Spleen (tissue), 13 donors: ENCODE data around the gene ANKRD45. TPM values are rescaled to one million over a fixed set of nuclear protein-coding genes. Genes with fewer than 3 reads are reported as not detected.

Experiments
- DNase-seq: peaks from one replicate; pipeline ENCODE4 v3.0.0-alpha.2; 2020
- H3K27ac ChIP-seq, 8 donors: fragments of 200-600 bp; sonication (generic) in 7 of 8; 1 replicate in 4 of 8; 2 replicates in 4 of 8; pipeline versions ENCODE4 v1.5.0 to v1.8.0; 2016 to 2021; ENCODE audit warnings: inconsistent platforms in 4 of 8, mild to moderate bottlenecking in 4 of 8, moderate library complexity in 1 of 8
- H3K27me3 ChIP-seq, 7 donors: fragments of 200-600 bp; sonication (generic) in 6 of 7; replicated peaks in 1 of 7; 1 replicate in 4 of 7; 2 replicates in 3 of 7; pipeline versions ENCODE4 v1.5.0 to v1.8.0; 2016 to 2021; ENCODE audit warnings: inconsistent platforms in 3 of 7, mild to moderate bottlenecking in 1 of 7
- H3K36me3 ChIP-seq, 6 donors: fragments of 200-600 bp; sonication (generic) in 5 of 6; 1 replicate in 4 of 6; 2 replicates in 2 of 6; pipeline versions ENCODE4 v1.5.0 to v1.8.0; 2016 to 2021; ENCODE audit warnings: inconsistent platforms in 2 of 6
- H3K4me1 ChIP-seq, 6 donors: fragments of 200-600 bp; sonication (generic) in 5 of 6; 1 replicate in 3 of 6; 2 replicates in 3 of 6; pipeline versions ENCODE4 v1.5.0 to v1.8.0; 2016 to 2021; ENCODE audit warnings: inconsistent platforms in 3 of 6
- H3K4me3 ChIP-seq, 8 donors: fragments of 200-600 bp; sonication (generic) in 7 of 8; 1 replicate in 4 of 8; 2 replicates in 4 of 8; pipeline versions ENCODE4 v1.5.0 to v1.8.0; 2016 to 2021; ENCODE audit warnings: inconsistent platforms in 4 of 8, mild to moderate bottlenecking in 4 of 8, moderate library complexity in 2 of 8
- H3K9me3 ChIP-seq, 8 donors: fragments of 200-600 bp; sonication (generic) in 7 of 8; 1 replicate in 4 of 8; 2 replicates in 4 of 8; pipeline versions ENCODE4 v1.5.0 to v1.8.0; 2016 to 2021; ENCODE audit warnings: inconsistent platforms in 4 of 8
- POLR2A ChIP-seq, 3 donors: fragments of 450-650 bp; IDR thresholded peaks; one replicate each; pipeline ENCODE4 v1.5.1; 2017; ENCODE audit warnings: antibody characterized with exemption in 3 of 3, mild to moderate bottlenecking in 1 of 3
- POLR2AphosphoS5 ChIP-seq, 3 donors: sonication (generic); formaldehyde crosslinking; IDR thresholded peaks; one replicate each; pipeline ENCODE4 v1.5.1; 2017; ENCODE audit warnings: antibody characterized with exemption in 3 of 3
- WGBS, 5 donors: extraction: QIAGEN DNeasy Blood & Tissue Kit in 3 of 5; methylation state at CpG; one replicate each; pipeline versions ENCODE4 v1.1.5 to v1.1.7; 2013 to 2018; 5-methylcytosine and 5-hydroxymethylcytosine counted together
- intact Hi-C: fragments of 100-400 bp; cut with DNase I; formaldehyde crosslinking; loops from one replicate; pipeline ENCODE4 v1.15.0; 2023; ENCODE audit warnings: low total_unique reads
- long read RNA-seq, 2 donors: transcript quantifications; one replicate each; lab custom pipeline, GENCODE V29; 2026
- polyA plus RNA-seq, 3 donors: library from polyadenylated mRNA; stranded (reverse); fragments of 200-250 nt; gene quantifications; one replicate each; pipeline ENCODE4 v1.2.1, GENCODE V29; 2013
- total RNA-seq, 7 donors: library from RNA; depleted of rRNA in 3 of 7; stranded (reverse); fragments of >200 nt in 3 of 7; fragmentation: NEBNext Ultra II Directional in 4 of 7; extraction: Animal tissue kit (Norgen Biotek cat#: 25700) in 4 of 7; gene quantifications; one replicate each; pipeline versions ENCODE4 v1.1.0 to v1.2.1, GENCODE V29; 2016 to 2021
- TF ChIP-seq, protein P1 (sequence below), 11 experiments: fragments of 200-600 bp in 7 of 11; fragments of 450-650 bp in 4 of 11; sonication (generic) in 4 of 11; IDR thresholded peaks in 8 of 11; conservative IDR thresholded peaks in 3 of 11; 1 replicate in 7 of 11; 2 replicates in 4 of 11; pipeline versions ENCODE4 v1.4.0 to v1.8.0; 2016 to 2021; ENCODE audit warnings: antibody characterized with exemption in 11 of 11, inconsistent platforms in 4 of 11, mild to moderate bottlenecking in 1 of 11
- donor health status: healthy with polysubstance abuse.
- donor health status: DM: no; HTN: no; CAD: no; lungs with moderate emphysema.
- donor health status: DM: no; HTN: no; CAD: no.
- donor health status: Bipolar disorder and iron deficiency.
- donor health status: healthy.
- donor health status: DM: no; HTN: no; CAD: no.
- donor health status: DM: yes; HTN: yes; CAD: no.

ANKRD45 gene, protein sequence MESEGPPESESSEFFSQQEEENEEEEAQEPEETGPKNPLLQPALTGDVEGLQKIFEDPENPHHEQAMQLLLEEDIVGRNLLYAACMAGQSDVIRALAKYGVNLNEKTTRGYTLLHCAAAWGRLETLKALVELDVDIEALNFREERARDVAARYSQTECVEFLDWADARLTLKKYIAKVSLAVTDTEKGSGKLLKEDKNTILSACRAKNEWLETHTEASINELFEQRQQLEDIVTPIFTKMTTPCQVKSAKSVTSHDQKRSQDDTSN
- total RNA-seq, result 1 to 10 TPM in 3 of 7 donors, under 1 TPM in 3, not detected in 1; 0.67 to 1.1 (median 0.92) TPM
- under 1 TPM; 0.13 to 0.30 (median 0.19) TPM for polyA plus RNA-seq
- long read RNA-seq, donor 1, partial matches to known transcripts, result 0 of 1 reads
- long read RNA-seq, donor 1, other reads (novel, unspliced or antisense), result 0 of 1 reads
- long read RNA-seq, donor 2, result 0 reads

DNA sequence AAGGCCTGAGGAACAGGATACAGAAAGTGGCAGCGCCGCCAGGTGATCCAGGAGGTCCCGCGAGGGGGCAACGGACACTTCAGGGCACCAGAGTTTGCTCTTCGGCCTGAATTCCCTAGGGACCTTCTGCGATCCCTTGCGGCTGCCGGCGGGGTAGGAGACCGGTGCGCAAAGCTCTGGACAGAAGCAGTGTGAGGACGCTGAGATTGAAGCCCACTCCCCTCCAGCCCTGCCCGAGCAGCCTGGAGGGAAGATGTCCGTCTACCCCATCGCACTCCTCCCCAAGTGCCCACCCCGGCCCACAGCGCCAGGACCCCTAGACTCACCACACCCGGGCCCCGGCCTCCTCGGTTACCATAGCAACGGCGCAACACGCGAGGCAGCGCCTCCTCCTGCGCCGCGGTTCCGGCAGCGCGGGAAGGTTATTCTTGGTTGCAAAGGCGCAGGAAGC lies at the start of gene ANKRD45:
TSS of gene ANKRD45 (minus strand) at position 361 of the 451 bp plus-strand sequence. CDS start 10,433 bp downstream, outside the sequence.
- WGBS, 5 donors, result 2 to 9% (median 3%) methylated on average over 24 to 33 of the region's 33 CpGs
- no peaks in the 10 kb centered on the region for H3K36me3 ChIP-seq
- DNase-seq, result peak; percentile 78
- peak within 1 kb of the TSS; percentile 1 to 66 (median 40) for H3K4me3 ChIP-seq
- H3K27ac ChIP-seq, result no peak within 1 kb of the TSS
- TF ChIP-seq POLR2A (IDR thresholded peaks at IDR 0.05), result no peak
- peak in 2 of 3 donors; percentile 53 to 72 for TF ChIP-seq POLR2AphosphoS5 (IDR thresholded peaks at IDR 0.05)
- peaks cover 0 to 11% (median 9%) of the 10 kb centered on the region in 6 donors for H3K4me1 ChIP-seq
- no peaks in the 10 kb centered on the region for H3K9me3 ChIP-seq
- peaks cover 0 to 26% (median 10%) of the 10 kb centered on the region in 7 donors for H3K27me3 ChIP-seq
- intact Hi-C loops, result no loop called here

GRCh38 chr1:173717238-173717637 lies 47.6 kb upstream of the ANKRD45 start:
- 80 to 93% (median 89%) methylated on average over 2 of the region's 2 CpGs for WGBS, 5 donors
- no peak overlapping the region for H3K4me3 ChIP-seq
- peaks cover 0 to 9% (median 0%) of the 10 kb centered on the region in 7 donors for H3K27me3 ChIP-seq
- H3K4me1 ChIP-seq, result peaks cover 16 to 47% (median 33%) of the 10 kb centered on the region in 6 donors
- intact Hi-C loops, result no loop called here
- H3K36me3 ChIP-seq, result peaks cover 0 to 42% (median 1%) of the 10 kb centered on the region in 6 donors
- no peak overlapping the region for H3K27ac ChIP-seq
- no peak for DNase-seq
- TF ChIP-seq POLR2A (IDR thresholded peaks at IDR 0.05), result no peak
- TF ChIP-seq, protein P1, sequence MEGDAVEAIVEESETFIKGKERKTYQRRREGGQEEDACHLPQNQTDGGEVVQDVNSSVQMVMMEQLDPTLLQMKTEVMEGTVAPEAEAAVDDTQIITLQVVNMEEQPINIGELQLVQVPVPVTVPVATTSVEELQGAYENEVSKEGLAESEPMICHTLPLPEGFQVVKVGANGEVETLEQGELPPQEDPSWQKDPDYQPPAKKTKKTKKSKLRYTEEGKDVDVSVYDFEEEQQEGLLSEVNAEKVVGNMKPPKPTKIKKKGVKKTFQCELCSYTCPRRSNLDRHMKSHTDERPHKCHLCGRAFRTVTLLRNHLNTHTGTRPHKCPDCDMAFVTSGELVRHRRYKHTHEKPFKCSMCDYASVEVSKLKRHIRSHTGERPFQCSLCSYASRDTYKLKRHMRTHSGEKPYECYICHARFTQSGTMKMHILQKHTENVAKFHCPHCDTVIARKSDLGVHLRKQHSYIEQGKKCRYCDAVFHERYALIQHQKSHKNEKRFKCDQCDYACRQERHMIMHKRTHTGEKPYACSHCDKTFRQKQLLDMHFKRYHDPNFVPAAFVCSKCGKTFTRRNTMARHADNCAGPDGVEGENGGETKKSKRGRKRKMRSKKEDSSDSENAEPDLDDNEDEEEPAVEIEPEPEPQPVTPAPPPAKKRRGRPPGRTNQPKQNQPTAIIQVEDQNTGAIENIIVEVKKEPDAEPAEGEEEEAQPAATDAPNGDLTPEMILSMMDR (IDR thresholded peaks at IDR 0.05 in 8 of 11, conservative IDR thresholded peaks at IDR 0.05 in 3 of 11), result no peak
- TF ChIP-seq POLR2AphosphoS5 (IDR thresholded peaks at IDR 0.05), result no peak
- no peaks in the 10 kb centered on the region for H3K9me3 ChIP-seq

GRCh38 chr1:173715538-173715844 lies 45.8 kb upstream of the ANKRD45 start:
- peaks cover 16 to 38% (median 33%) of the 10 kb centered on the region in 6 donors for H3K4me1 ChIP-seq
- no peaks in the 10 kb centered on the region for H3K9me3 ChIP-seq
- intact Hi-C loops, result no loop called here
- TF ChIP-seq POLR2AphosphoS5 (IDR thresholded peaks at IDR 0.05), result no peak
- TF ChIP-seq POLR2A (IDR thresholded peaks at IDR 0.05), result no peak
- TF ChIP-seq, protein P1 (IDR thresholded peaks at IDR 0.05 in 8 of 11, conservative IDR thresholded peaks at IDR 0.05 in 3 of 11), result no peak
- H3K4me3 ChIP-seq, result peak overlapping the region; percentile 63 to 92 (median 80)
- peaks cover 0 to 18% (median 0%) of the 10 kb centered on the region in 7 donors for H3K27me3 ChIP-seq
- peaks cover 0 to 25% (median 0%) of the 10 kb centered on the region in 6 donors for H3K36me3 ChIP-seq
- DNase-seq, result no peak
- peak overlapping the region; percentile 86 to 97 (median 92) for H3K27ac ChIP-seq
- 0 to 1% (median 0%) methylated on average over 8 of the region's 8 CpGs for WGBS, 5 donors

GRCh38 chr1:173714759-173715537 lies 45.3 kb upstream of the ANKRD45 start, which contains the start of gene KLHL20:
Gene KLHL20, plus strand, starts transcription at chr1:173714981. Its CDS starts 1,063 bp downstream, at chr1:173716044.
- WGBS, 5 donors, result 0 to 1% (median 0%) methylated on average over 37 to 43 of the region's 43 CpGs
- intact Hi-C loops, result no loop called here

More at GRCh38 chr1:173714759-173715537, 45.3 kb upstream of the ANKRD45 start, which contains the start of gene KLHL20:
- Histone ChIP-seq H3K9me3 (no peaks in the 10 kb centered on the region), H3K27me3 (peaks cover 0 to 24% (median 0%) of the 10 kb centered on the region in 7 donors), H3K4me1 (peaks cover 16 to 35% (median 33%) of the 10 kb centered on the region in 6 donors), H3K27ac (peak within 1 kb of the TSS; percentile 86 to 97 (median 92)), H3K4me3 (peak within 1 kb of the TSS; percentile 63 to 92 (median 80)), H3K36me3 (peaks cover 0 to 20% (median 0%) of the 10 kb centered on the region in 6 donors)
- TF ChIP-seq, protein P1 (IDR thresholded peaks at IDR 0.05 in 8 of 11, conservative IDR thresholded peaks at IDR 0.05 in 3 of 11), result peak in 3 of 11 experiments; percentile 10 to 36 (median 27)
- TF ChIP-seq POLR2A (IDR thresholded peaks at IDR 0.05) (peak; percentile 33 to 67 (median 59)), POLR2AphosphoS5 (IDR thresholded peaks at IDR 0.05) (peak; percentile 88 to 96 (median 93))
- peak; percentile 93 for DNase-seq
